ENCODE data around the gene KIAA1755. TPM values are rescaled to one million over a fixed set of nuclear protein-coding genes. Genes with fewer than 3 reads are reported as not detected.
A peak's percentile ranks its signal among the peaks of the same experiment; 100 is the strongest.

Gene KIAA1755
- polyA plus RNA-seq, 1 of the 3 experiments (the other 2 are of a cell fraction): 0.54 TPM

DNA sequence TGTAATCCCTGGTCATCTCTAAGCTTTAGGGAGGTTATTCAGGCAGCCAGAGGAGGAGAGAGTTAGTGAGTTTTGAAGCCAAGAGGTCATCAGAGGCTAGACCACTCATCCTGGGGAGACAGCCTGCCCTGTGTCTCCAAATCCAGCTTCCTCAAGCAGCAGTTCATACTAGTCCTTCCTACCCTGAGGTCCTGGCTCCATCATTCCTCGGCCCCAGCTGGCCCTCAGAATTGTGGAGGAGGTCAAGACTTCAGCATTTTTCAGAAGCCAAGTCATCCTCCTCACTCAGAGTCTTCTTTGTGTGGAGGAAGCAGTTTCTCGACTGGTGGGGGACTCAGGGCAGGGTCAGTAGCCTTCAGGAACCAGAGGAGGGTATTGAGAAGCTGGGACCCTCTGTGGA, 12.4 kb upstream of the KIAA1755 start:
- POLR2A ChIA-PET: no interaction called here
- peak overlapping the region; percentile 41 for H3K4me2 ChIP-seq
- H3K79me2 ChIP-seq (ENCODE audit: insufficient read depth): no peaks in the 10 kb centered on the region
- no peak for DNase-seq
- H3K4me3 ChIP-seq (ENCODE audit: low read depth in 2 of 2, low read length in 1 of 2): no peak overlapping the region
- H3K27ac ChIP-seq (ENCODE audit: low read depth in 2 of 2, low read length in 1 of 2): peak overlapping the region in 1 of 2 experiments; percentile 58; a peak in 2 of 4 replicates
- peak overlapping the region; percentile 25; the same call in 1 of the 2 replicates for H2AFZ ChIP-seq (ENCODE audit: low read depth)
- CTCF ChIA-PET: interaction anchor here (1.1 kb wide), 1 partner anchor 14 kb away, joined by 3 read pairs; no protein-coding TSS in a partner anchor
- 68% methylated on average over 2 of the region's 2 CpGs for WGBS (ENCODE audit: low lambda C conversion rate)
- no peak for TF ChIP-seq GATA2 (CRISPR knock-in tag; IDR thresholded peaks at IDR 0.05)
- no peak for TF ChIP-seq EZH2phosphoT487 (IDR thresholded peaks at IDR 0.05; ENCODE audit: borderline replicate concordance, low read depth)
- no peak for TF ChIP-seq RCOR1 (IDR thresholded peaks at IDR 0.05; ENCODE audit: low read length)
- no peak; the same call in 1 of the 2 replicates for TF ChIP-seq TCF12 (IDR thresholded peaks at IDR 0.05)
- no peak for TF ChIP-seq NFIC (IDR thresholded peaks at IDR 0.05; ENCODE audit: borderline replicate concordance)
- TF ChIP-seq POLR2AphosphoS5 (IDR thresholded peaks at IDR 0.05; ENCODE audit: low read depth, low read length): no peak
- TF ChIP-seq GABPA (IDR thresholded peaks at IDR 0.05; ENCODE audit: low read depth): no peak
- TF ChIP-seq TEAD4 (IDR thresholded peaks at IDR 0.05; ENCODE audit: borderline replicate concordance, insufficient read depth): no peak
- TF ChIP-seq, protein P1, sequence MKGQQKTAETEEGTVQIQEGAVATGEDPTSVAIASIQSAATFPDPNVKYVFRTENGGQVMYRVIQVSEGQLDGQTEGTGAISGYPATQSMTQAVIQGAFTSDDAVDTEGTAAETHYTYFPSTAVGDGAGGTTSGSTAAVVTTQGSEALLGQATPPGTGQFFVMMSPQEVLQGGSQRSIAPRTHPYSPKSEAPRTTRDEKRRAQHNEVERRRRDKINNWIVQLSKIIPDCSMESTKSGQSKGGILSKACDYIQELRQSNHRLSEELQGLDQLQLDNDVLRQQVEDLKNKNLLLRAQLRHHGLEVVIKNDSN (IDR thresholded peaks at IDR 0.05; ENCODE audit: borderline replicate concordance, low read depth): no peak
- no peak for TF ChIP-seq SMC3 (IDR thresholded peaks at IDR 0.05; ENCODE audit: low read depth, low read length)
- TF ChIP-seq, protein P2, sequence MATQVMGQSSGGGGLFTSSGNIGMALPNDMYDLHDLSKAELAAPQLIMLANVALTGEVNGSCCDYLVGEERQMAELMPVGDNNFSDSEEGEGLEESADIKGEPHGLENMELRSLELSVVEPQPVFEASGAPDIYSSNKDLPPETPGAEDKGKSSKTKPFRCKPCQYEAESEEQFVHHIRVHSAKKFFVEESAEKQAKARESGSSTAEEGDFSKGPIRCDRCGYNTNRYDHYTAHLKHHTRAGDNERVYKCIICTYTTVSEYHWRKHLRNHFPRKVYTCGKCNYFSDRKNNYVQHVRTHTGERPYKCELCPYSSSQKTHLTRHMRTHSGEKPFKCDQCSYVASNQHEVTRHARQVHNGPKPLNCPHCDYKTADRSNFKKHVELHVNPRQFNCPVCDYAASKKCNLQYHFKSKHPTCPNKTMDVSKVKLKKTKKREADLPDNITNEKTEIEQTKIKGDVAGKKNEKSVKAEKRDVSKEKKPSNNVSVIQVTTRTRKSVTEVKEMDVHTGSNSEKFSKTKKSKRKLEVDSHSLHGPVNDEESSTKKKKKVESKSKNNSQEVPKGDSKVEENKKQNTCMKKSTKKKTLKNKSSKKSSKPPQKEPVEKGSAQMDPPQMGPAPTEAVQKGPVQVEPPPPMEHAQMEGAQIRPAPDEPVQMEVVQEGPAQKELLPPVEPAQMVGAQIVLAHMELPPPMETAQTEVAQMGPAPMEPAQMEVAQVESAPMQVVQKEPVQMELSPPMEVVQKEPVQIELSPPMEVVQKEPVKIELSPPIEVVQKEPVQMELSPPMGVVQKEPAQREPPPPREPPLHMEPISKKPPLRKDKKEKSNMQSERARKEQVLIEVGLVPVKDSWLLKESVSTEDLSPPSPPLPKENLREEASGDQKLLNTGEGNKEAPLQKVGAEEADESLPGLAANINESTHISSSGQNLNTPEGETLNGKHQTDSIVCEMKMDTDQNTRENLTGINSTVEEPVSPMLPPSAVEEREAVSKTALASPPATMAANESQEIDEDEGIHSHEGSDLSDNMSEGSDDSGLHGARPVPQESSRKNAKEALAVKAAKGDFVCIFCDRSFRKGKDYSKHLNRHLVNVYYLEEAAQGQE (IDR thresholded peaks at IDR 0.05; ENCODE audit: low read depth, low read length): no peak
- no peak for TF ChIP-seq MEF2A (IDR thresholded peaks at IDR 0.05; ENCODE audit: borderline replicate concordance, low read depth)
- H3F3A ChIP-seq (replicated peaks; ENCODE audit: insufficient read depth): peaks cover 43% of the 10 kb centered on the region
- H4K20me1 ChIP-seq (ENCODE audit: insufficient read depth): no peaks in the 10 kb centered on the region
- H3K27me3 ChIP-seq (ENCODE audit: insufficient read depth): no peaks in the 10 kb centered on the region
- peaks cover 0 to 25% of the 10 kb centered on the region in 2 experiments; a peak in 2 of 4 replicates for H3K4me1 ChIP-seq (ENCODE audit: control insufficient read depth in 1 of 2, insufficient read depth in 2 of 2, low read depth in 1 of 2, low read length in 1 of 2)
- no peak overlapping the region for H3K9ac ChIP-seq
- no peaks in the 10 kb centered on the region for H3K9me3 ChIP-seq
- no peaks in the 10 kb centered on the region for H3K36me3 ChIP-seq (replicated peaks in 1 of 2; ENCODE audit: control insufficient read depth in 1 of 2, insufficient read depth in 2 of 2, low read length in 1 of 2)
- H3K9me2 ChIP-seq: no peaks in the 10 kb centered on the region

DNA sequence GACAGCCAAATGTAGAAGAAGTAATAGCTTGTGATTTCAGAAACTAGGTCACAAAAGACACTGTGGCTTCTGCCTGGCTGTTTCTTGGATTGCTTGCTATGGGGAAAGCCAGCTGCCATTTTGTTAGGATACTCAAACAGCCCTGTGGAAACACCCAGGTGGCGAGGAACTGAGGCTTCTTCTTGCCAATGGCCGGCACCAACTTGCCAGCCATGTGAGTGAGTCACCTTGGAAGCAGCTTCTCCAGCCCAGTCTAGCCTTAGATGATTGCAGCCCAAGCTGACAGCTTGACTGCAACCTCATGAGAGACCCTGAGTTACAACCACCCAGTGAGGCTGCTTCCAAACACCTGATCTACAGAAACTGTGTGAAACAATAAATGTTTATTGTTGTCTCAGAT, 11.9 kb upstream of the KIAA1755 start:
- no peak overlapping the region for H2AFZ ChIP-seq (ENCODE audit: low read depth)
- peak overlapping the region in 1 of 2 experiments; percentile 58; a peak in 2 of 4 replicates for H3K27ac ChIP-seq (ENCODE audit: low read depth in 2 of 2, low read length in 1 of 2)
- H3K79me2 ChIP-seq (ENCODE audit: insufficient read depth): no peaks in the 10 kb centered on the region
- H3K9me3 ChIP-seq: no peaks in the 10 kb centered on the region
- H3K4me1 ChIP-seq (ENCODE audit: control insufficient read depth in 1 of 2, insufficient read depth in 2 of 2, low read depth in 1 of 2, low read length in 1 of 2): peaks cover 0 to 25% of the 10 kb centered on the region in 2 experiments; a peak in 2 of 4 replicates
- H3K36me3 ChIP-seq (replicated peaks in 1 of 2; ENCODE audit: control insufficient read depth in 1 of 2, insufficient read depth in 2 of 2, low read length in 1 of 2): no peaks in the 10 kb centered on the region
- no peak overlapping the region for H3K4me3 ChIP-seq (ENCODE audit: low read depth in 2 of 2, low read length in 1 of 2)
- POLR2A ChIA-PET: no interaction called here
- no peak overlapping the region for H3K9ac ChIP-seq
- H4K20me1 ChIP-seq (ENCODE audit: insufficient read depth): no peaks in the 10 kb centered on the region
- H3K27me3 ChIP-seq (ENCODE audit: insufficient read depth): no peaks in the 10 kb centered on the region
- H3F3A ChIP-seq (replicated peaks; ENCODE audit: insufficient read depth): peaks cover 42% of the 10 kb centered on the region
- WGBS (ENCODE audit: low lambda C conversion rate): 74% methylated on average over 2 of the region's 2 CpGs
- peak overlapping the region; percentile 41 for H3K4me2 ChIP-seq
- CTCF ChIA-PET: no interaction called here
- no peaks in the 10 kb centered on the region for H3K9me2 ChIP-seq
- no peak for DNase-seq
- TF ChIP-seq RXRA (IDR thresholded peaks at IDR 0.05; ENCODE audit: borderline replicate concordance, low read depth) (no peak), EZH2phosphoT487 (IDR thresholded peaks at IDR 0.05; ENCODE audit: borderline replicate concordance, low read depth) (no peak), NFIC (IDR thresholded peaks at IDR 0.05; ENCODE audit: borderline replicate concordance) (no peak), GATA2 (CRISPR knock-in tag; IDR thresholded peaks at IDR 0.05) (no peak), SMC3 (IDR thresholded peaks at IDR 0.05; ENCODE audit: low read depth, low read length) (no peak)
- TF ChIP-seq, protein P3, sequence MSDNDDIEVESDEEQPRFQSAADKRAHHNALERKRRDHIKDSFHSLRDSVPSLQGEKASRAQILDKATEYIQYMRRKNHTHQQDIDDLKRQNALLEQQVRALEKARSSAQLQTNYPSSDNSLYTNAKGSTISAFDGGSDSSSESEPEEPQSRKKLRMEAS (IDR thresholded peaks at IDR 0.05; ENCODE audit: low read depth): 0 out of 2 replicates have a peak, but pooled peaks have one; percentile 13
- TF ChIP-seq, protein P2 (IDR thresholded peaks at IDR 0.05; ENCODE audit: low read depth, low read length): no peak
- TF ChIP-seq, protein P4, sequence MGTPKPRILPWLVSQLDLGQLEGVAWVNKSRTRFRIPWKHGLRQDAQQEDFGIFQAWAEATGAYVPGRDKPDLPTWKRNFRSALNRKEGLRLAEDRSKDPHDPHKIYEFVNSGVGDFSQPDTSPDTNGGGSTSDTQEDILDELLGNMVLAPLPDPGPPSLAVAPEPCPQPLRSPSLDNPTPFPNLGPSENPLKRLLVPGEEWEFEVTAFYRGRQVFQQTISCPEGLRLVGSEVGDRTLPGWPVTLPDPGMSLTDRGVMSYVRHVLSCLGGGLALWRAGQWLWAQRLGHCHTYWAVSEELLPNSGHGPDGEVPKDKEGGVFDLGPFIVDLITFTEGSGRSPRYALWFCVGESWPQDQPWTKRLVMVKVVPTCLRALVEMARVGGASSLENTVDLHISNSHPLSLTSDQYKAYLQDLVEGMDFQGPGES (IDR thresholded peaks at IDR 0.05; ENCODE audit: low read depth, low read length): no peak

Measured in SK-N-SH (cell line).